Activated T-helper 1 cell treated with Interleukin-2 at 50 U/mL for 16 hours (primary cell): ENCODE data around the gene CNBP.

ENCODE experiments used
- DNase-seq: peaks from one replicate; pipeline ENCODE4 v3.0.0-alpha.2; 2020; ENCODE audit warnings: low read depth

Gene CNBP

DNA sequence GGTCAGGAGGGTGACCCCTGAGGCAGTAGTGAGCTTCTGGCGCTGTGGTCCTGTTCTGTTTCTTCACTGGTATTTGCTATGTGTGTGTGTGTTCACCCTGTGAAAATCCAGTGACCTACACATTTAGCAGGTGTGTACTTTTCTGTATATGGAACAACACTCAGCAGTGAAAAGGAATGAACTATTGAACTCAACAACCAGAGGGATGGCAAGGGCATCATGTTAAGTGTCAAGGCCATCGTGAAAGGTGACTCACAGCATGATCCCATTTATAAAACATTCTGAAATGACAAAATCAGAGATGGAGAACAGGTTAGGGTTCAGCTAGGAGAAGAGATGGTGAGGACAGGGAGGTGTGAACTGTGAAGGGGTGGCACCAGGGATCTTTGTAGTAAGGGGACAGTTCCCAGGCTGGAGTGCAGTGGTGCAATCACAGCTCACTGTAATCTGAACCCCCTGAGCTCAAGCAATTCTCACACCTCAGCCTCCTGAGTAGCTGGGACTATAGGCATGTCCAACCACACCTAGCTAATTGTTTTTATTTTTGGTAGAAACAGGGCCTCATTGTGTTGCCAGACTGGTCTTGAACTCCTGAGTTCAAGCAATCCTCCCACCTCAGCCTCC, 52.1 kb downstream of the CNBP start:
- DNase-seq: no peak

DNA sequence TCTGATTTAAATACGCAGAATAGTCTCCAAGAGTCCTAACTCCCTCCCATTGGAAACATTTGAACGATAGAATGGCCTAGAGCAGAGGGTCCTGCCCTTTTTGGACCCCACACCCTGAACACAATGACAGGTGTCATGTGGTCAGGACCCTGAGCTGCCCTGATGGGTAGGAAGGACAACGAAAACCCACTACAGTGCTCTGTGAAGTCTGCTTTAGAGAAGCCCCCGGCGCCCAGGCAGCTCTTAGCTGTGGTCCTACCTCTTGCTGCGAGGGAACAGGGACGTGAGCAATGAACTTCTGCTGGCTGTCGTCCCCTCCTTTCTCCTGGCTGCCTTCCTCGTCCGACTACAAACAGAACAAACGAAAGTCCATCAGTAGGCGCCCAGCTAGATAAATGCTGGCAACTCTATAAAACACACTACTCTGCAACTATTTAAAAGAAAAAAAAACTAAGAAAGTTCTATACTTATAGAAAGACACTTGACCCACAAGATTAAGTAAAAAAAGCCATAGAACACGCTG, 53.3 kb downstream of the CNBP start:
- DNase-seq: no peak

DNA sequence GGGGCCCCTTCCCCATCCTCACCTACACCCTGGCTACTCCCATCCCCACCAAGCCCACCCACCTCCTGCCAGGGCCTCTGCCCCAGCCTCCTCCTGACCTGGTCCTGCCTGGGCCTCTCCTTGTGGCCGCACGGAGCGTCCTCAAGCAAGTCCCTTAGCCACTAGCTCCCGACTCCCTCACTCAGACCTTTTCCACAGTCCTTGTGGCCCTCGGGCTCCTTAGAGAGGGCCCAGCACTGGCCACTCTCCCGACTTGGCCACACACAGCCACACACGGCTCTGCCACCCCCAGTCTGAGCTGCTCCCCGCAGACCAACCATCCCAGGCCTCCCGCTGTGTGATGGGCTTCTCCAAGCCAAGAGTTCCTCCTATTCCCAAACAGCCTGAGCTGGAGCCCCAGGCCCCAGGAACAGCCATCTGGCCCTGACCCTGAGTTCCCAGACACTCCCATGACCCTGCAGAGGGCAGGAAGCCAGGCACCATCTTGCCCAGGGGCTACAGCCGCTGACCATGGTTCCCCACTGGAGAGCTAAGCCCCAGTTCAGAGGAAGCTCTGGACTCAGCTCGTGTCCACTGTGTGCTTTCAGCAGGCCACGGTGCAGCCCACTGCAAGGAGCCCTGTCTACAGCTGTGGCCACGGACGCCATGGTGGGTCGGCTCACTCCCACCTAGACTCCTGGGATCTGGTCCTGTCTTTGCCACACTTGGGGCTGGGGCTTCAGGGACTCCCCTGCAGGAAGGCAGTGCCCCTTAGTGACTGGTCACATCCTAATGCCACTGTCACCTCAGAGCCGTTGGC, 55.1 kb downstream of the CNBP start:
- no peak for DNase-seq

DNA sequence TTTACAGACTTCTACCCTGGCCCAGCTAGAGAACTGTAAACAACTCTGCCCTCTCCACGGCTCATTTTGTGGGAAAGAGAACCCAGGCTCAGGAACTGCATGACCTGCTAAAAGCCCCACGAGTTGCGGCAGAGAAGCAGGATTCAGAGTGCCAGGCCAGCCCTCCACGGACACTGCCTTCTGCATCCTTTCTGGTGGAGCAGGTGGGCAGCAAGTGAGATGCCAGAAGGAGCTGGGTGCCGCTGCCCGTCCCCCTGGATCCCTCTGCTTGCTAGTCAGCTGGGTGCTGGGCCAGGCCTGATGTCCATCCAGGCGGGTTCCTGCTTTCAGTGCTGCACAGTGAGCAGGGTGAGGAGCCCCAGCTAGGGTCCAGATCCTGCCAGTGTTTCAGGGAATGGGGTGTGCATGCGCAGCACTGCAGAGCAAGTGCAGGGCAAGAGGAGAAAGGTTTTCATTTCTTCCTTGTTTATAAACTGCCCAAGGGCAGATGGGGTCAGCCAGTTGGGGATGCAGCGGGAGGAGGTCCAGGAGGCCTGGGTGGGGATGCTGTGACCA, 56.9 kb downstream of the CNBP start:
- DNase-seq: no peak

DNA sequence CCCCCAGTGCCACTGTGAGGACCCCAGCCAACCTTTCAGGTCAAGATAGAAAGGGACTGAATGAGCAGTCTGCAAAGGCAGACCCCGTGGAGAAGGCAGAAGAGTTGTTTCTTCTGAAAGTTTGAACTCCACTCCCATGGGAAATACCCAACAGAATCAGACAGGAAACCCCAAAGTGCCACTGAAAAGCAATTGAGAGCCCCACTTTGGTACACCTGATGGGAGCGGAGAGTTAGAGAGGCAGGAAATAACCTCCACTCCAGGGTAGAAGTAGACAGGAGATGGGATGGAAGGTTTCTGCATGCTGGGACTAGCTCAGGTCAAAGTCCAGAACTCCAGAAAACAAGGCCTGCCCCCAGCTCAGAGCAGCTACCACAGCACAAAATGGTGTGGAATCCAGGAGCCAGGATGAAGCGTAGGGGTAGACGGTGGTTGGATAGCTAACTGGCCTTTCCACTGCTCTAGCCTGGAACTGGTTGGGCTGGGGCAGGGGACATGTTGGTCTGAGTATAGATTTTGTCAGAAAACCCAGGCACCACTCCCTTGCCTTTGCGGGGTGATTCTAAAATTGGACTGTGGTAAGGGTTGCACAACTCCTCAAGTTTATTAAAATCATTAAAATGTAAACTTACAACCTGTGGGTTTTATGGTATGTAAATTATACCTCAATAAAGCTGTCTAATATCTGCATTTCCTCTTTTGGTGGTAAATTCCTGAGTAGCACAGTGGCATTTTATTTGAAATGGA, 60.2 kb downstream of the CNBP start:
- DNase-seq: no peak

DNA sequence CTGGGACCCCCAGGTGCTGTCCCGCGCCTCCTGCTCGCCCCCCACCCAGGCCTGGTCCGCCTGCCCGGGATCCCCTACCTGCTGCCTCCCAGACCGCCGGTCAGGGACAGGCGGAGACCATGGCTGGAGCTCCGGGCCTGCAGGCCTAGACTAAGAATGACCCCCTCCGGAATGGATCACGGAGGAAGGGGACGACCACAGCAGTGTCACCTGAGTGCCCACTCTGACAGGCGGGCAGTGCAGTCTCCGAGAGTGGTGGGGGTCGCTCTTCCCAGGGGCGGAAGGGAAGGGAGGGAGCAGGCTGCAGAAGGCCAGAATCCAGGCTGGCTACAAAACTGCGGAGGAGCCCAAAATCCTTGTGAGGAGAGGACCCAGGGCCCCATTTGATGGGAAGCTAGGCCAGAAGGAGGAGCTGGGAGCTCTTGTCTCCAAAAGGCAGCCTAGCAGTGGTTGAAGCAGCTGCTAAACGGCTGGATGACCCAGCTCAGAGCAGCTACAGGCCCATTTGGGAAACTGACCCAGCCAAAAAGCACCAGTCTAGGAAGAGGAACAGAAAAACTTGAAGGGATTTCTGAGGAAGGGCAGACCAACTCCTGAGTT, 61.2 kb downstream of the CNBP start:
- no peak for DNase-seq

DNA sequence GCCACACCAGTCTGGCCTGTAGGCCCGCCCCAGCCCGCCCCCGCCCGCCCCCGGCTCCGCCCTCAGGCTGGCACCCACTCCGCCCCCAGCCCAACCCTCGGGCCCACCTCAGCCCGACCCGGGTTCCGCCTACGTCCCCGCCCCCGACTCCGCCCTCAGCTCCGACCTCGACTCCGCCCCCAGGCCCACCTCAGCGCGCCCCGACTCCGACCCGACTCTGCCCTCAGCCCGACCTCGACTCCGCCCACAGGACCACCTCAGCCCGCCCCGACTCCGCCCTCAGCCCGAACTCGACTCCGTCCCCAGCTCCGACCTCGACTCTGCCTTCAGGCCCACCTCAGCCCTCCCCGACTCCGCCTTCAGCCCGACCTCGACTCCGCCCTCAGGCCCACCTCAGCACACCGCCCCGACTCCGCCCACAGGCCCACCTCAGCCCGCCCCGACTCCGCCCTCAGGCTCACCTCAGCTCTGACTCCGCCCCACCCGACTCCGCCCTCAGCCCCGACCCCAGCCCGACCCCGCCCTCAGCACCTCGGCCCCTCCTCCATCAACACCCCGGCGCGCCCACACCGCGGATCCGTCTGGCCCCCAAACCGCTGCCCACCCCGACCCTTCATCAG, 61.8 kb downstream of the CNBP start, which contains the start of gene RAB43:
Gene RAB43, minus strand, starts transcription at position 13 of the 620 bp plus-strand sequence. CDS start 315 bp downstream, outside the sequence.
- peak; percentile 74 for DNase-seq

DNA sequence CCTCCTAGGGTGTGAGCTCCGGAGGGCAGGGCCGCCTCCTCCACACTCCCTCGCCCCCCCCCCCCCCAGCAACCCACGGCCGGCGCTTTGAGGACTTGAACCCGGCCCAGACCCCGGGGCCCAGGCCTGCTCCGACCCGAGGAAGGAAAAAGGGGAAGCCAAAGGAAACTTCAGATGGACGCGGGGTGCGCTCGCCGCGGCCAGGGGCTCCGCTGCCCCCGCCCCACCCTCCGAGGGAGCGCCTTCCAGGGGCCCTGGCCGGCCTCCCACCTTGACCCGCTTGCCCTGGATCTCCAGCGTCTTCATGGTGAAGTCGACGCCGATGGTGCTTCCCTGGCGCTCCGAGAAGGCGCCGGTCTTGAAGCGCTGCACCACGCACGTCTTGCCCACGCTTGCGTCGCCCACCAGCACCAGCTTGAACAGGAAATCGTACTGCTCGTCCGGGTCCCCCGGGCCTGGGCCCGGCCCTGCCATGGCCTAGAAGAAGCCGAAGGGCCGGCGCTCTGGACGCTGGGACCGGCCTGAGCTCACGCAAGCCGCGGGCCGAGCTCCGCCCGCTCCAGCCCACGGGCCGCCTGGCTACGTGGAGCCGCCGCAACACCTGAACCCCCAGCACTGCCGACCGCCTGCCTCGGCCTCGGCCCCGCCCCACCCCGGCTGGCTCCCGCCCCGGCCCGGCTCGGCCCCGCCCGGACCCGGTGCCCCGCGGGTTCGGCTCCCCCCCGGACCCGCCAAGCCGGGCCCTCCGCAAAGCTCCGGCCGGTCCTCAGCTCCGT, 62.5 kb downstream of the CNBP start:
- no peak for DNase-seq

DNA sequence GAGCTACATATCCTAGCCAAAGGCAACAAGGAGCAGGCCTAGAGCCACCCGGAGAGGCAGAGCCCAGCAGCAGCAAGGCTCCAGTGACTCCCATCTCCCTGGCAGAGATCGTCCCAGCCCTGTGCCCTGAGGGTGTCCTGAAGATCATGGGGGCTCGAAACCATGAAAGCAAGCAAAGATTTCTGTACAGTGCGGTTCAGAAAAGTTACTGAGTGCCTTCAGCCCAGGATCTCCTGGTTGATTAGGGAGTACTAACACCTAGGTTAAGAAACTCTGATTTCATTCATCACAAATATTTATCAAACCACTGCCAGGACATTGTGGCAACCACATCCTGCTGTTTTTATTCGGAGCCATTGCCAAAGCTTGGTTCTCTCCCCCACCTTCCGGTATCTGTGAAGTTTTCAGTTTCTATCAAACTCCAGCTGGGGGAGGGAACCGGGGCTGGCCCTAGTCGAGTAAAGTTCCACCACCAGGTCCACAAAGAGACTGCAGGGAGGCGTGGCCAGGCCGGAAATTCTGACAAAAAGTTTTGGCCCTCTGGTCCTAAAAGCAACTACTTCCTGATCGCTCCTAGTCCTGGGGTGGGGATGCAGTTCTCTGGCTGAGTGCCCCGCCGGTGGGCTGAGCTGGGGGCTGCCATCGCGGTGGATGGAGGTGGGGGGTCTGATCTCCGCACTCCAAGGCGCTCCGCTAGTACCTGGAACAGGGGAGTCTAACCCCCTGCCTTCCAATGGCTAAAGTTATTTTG, 63.3 kb downstream of the CNBP start:
- peak; percentile 84 for DNase-seq

DNA sequence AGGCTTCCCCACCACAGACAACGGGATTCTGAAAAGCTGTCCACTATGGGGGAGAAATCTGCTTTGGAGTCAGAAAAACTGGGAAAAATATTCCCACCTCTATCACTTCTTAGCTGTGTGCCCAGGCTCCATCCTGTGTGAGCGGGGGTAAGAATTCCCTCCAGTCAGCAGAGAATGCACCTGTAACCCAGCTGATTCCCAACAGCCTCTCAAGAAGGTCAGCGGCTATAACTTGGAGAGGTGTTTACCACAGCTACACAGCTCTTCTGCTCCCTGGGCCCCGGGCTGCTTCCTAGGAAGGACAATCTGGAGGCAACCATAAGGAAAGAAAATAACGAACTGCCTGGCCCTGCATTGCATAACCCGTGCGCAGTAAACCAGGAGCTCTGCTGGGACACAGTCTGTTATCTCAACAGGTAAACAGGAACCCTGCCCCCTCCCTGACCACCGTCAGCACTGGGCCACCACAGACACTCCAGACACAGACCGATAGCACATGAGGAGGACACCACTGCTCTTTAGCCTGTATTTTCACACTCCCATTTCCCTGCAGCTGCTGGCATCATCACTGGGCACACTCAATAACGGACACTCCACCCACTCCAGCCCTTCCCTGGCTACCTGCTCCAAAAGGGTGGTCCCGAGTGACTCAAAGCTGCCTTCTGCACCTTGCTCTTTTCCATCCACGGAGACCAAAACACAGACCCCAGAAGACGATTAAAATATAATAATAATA, 64.2 kb downstream of the CNBP start:
- DNase-seq: no peak

DNA sequence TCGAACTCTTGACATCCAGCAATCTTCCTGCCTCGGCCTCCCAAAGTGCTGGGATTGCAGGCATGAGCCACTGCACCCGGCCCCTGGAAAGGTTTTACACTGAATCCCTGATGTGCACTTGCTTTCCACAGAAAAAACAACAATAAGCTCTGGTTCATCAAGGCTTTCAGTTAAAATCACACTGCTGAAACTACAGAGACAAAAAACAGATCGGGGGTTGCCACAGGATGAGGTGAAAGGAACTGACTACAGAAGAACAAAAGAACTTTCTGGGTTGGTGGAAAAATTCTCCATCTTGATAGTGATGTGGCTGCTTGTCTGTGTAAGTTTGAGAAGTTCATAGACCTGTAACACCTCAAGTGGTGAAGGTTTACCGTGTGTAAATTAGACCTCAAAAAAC, 65.0 kb downstream of the CNBP start:
- DNase-seq: no peak
